HepG2 (cell line): Measurements from ENCODE around the gene TOB2. TPM values are rescaled to one million over a fixed set of nuclear protein-coding genes. Genes with fewer than 3 reads are reported as not detected.

Experiments
- JUND ChIP-seq: sonication (generic); formaldehyde crosslinking; IDR thresholded peaks from 2 replicates; pipeline ENCODE4 v1.8.0; 2022; ENCODE audit warnings: mild to moderate bottlenecking, missing genetic modification reagents
- MTA1 ChIP-seq: sonication (generic); formaldehyde crosslinking; IDR thresholded peaks from 2 replicates; pipeline ENCODE4 v1.4.0; 2020; ENCODE audit warnings: missing genetic modification reagents, mild to moderate bottlenecking, borderline replicate concordance
- NFE2L1 ChIP-seq: sonication (generic); formaldehyde crosslinking; IDR thresholded peaks from 2 replicates; pipeline ENCODE4 v1.4.0; 2020; ENCODE audit warnings: missing genetic modification reagents, mild to moderate bottlenecking, borderline replicate concordance
- PHF8 ChIP-seq: sonication (generic); formaldehyde crosslinking; IDR thresholded peaks from 2 replicates; pipeline ENCODE4 v1.5.0; 2020; ENCODE audit warnings: missing genetic modification reagents
- PRDM15 ChIP-seq: sonication (generic); formaldehyde crosslinking; IDR thresholded peaks from 2 replicates; pipeline ENCODE4 v1.4.0; 2020; ENCODE audit warnings: missing genetic modification reagents
- RXRA ChIP-seq: sonication (generic); formaldehyde crosslinking; IDR thresholded peaks from 2 replicates; pipeline ENCODE4 v1.5.1; 2020; ENCODE audit warnings: missing genetic modification reagents
- SOX6 ChIP-seq, 2 experiments: fragments of 450-650 bp in 1 of 2; sonication (generic) in 1 of 2; formaldehyde crosslinking in 1 of 2; IDR thresholded peaks; 2 replicates each; pipeline versions ENCODE4 v1.4.0 to v1.6.1; 2017 to 2020; ENCODE audit warnings: antibody characterized with exemption in 1 of 2, mild to moderate bottlenecking in 1 of 2, missing genetic modification reagents in 1 of 2
- TBP ChIP-seq: sonication (generic); formaldehyde crosslinking; IDR thresholded peaks from 2 replicates; pipeline ENCODE4 v1.5.0; 2020; ENCODE audit warnings: missing genetic modification reagents
- ZNF446 ChIP-seq: sonication (generic); formaldehyde crosslinking; IDR thresholded peaks from 2 replicates; pipeline ENCODE4 v1.5.0; 2020; ENCODE audit warnings: mild to moderate bottlenecking, missing genetic modification reagents
- ZNF737 ChIP-seq: sonication (generic); formaldehyde crosslinking; IDR thresholded peaks from 2 replicates; pipeline ENCODE4 v1.5.0; 2020; ENCODE audit warnings: missing genetic modification reagents, mild to moderate bottlenecking, borderline replicate concordance
- ZNF883 ChIP-seq: sonication (generic); formaldehyde crosslinking; IDR thresholded peaks from 2 replicates; pipeline ENCODE4 v1.5.1; 2020; ENCODE audit warnings: mild to moderate bottlenecking, missing genetic modification reagents; ENCODE audit errors: not compliant biosample characterization
- polyA plus RNA-seq, 8 experiments: library from polyadenylated mRNA; depleted of rRNA in 3 of 8; stranded (reverse) in 7 of 8; unstranded in 1 of 8; fragments of >200 nt; fragmentation: Illumina TruSeq in 4 of 8; extraction: Trizol in 4 of 8; gene quantifications; 2 replicates each; pipeline versions ENCODE4 v1.2.1 to v1.2.3, GENCODE V29; 2011 to 2016; ENCODE audit warnings: low read depth in 4 of 8, missing spikeins in 1 of 8, mixed read lengths in 1 of 8; ENCODE audit not compliant: insufficient read depth in 1 of 8
- total RNA-seq, 5 experiments: library from RNA; depleted of rRNA; stranded (reverse); fragments of >200 nt; fragmentation: Illumina TruSeq; extraction: Trizol; gene quantifications; 2 replicates each; pipeline ENCODE4 v1.2.3, GENCODE V29; 2016; ENCODE audit warnings: low read depth in 1 of 5
- TF ChIP-seq, protein P1 (sequence below): sonication (generic); formaldehyde crosslinking; IDR thresholded peaks from 2 replicates; pipeline ENCODE4 v1.4.0; 2020; ENCODE audit warnings: missing genetic modification reagents
- TF ChIP-seq, protein P2 (sequence below): sonication (generic); formaldehyde crosslinking; IDR thresholded peaks from 2 replicates; pipeline ENCODE4 v1.5.0; 2020; ENCODE audit warnings: mild to moderate bottlenecking, missing genetic modification reagents, borderline replicate concordance

Gene TOB2
- total and polyA plus RNA-seq, 2 of the 13 experiments (the other 11 are each of a cell fraction or from before 2014, with no cell fraction given), result 12.2 to 13.7 TPM

GRCh38 chr22:41469218-41469851 is 22.7 kb upstream of the TOB2 start (continued):
- TF ChIP-seq, protein P1, sequence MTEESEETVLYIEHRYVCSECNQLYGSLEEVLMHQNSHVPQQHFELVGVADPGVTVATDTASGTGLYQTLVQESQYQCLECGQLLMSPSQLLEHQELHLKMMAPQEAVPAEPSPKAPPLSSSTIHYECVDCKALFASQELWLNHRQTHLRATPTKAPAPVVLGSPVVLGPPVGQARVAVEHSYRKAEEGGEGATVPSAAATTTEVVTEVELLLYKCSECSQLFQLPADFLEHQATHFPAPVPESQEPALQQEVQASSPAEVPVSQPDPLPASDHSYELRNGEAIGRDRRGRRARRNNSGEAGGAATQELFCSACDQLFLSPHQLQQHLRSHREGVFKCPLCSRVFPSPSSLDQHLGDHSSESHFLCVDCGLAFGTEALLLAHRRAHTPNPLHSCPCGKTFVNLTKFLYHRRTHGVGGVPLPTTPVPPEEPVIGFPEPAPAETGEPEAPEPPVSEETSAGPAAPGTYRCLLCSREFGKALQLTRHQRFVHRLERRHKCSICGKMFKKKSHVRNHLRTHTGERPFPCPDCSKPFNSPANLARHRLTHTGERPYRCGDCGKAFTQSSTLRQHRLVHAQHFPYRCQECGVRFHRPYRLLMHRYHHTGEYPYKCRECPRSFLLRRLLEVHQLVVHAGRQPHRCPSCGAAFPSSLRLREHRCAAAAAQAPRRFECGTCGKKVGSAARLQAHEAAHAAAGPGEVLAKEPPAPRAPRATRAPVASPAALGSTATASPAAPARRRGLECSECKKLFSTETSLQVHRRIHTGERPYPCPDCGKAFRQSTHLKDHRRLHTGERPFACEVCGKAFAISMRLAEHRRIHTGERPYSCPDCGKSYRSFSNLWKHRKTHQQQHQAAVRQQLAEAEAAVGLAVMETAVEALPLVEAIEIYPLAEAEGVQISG (CRISPR knock-in tag), result no peak
- TF ChIP-seq MTA1 (peak; percentile 35; the same call in 1 of the 2 replicates), ZNF446 (CRISPR knock-in tag) (0 out of 2 replicates have a peak, but pooled peaks have one; percentile 53), ZNF737 (peak; percentile 48; the same call in 1 of the 2 replicates), PRDM15 (CRISPR knock-in tag) (no peak), NFE2L1 (CRISPR knock-in tag) (no peak), PHF8 (CRISPR knock-in tag) (peak; percentile 55; the same call in 1 of the 2 replicates), TBP (CRISPR knock-in tag) (no peak), SOX6 (IDR thresholded peaks at IDR 0.05) (no peak), SOX6 (CRISPR knock-in tag; IDR thresholded peaks at IDR 0.05) (no peak), RXRA (CRISPR knock-in tag) (peak; percentile 6), ZNF883 (CRISPR knock-in tag) (peak; percentile 32), JUND (CRISPR knock-in tag) (no peak)
- TF ChIP-seq, protein P2, sequence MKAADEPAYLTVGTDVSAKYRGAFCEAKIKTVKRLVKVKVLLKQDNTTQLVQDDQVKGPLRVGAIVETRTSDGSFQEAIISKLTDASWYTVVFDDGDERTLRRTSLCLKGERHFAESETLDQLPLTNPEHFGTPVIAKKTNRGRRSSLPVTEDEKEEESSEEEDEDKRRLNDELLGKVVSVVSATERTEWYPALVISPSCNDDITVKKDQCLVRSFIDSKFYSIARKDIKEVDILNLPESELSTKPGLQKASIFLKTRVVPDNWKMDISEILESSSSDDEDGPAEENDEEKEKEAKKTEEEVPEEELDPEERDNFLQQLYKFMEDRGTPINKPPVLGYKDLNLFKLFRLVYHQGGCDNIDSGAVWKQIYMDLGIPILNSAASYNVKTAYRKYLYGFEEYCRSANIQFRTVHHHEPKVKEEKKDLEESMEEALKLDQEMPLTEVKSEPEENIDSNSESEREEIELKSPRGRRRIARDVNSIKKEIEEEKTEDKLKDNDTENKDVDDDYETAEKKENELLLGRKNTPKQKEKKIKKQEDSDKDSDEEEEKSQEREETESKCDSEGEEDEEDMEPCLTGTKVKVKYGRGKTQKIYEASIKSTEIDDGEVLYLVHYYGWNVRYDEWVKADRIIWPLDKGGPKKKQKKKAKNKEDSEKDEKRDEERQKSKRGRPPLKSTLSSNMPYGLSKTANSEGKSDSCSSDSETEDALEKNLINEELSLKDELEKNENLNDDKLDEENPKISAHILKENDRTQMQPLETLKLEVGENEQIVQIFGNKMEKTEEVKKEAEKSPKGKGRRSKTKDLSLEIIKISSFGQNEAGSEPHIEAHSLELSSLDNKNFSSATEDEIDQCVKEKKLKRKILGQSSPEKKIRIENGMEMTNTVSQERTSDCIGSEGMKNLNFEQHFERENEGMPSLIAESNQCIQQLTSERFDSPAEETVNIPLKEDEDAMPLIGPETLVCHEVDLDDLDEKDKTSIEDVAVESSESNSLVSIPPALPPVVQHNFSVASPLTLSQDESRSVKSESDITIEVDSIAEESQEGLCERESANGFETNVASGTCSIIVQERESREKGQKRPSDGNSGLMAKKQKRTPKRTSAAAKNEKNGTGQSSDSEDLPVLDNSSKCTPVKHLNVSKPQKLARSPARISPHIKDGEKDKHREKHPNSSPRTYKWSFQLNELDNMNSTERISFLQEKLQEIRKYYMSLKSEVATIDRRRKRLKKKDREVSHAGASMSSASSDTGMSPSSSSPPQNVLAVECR (CRISPR knock-in tag), result peak; percentile 82
